Measurements from ENCODE around the gene VPS54. TPM values are rescaled to one million over a fixed set of nuclear protein-coding genes. Genes with fewer than 3 reads are reported as not detected.

VPS54 gene
- total RNA-seq, 1 experiment from 2014 or later = 12.4 TPM

GRCh38 chr2:63851691-63852311 lies 167.4 kb downstream of the VPS54 start:
- no peaks in the 10 kb centered on the region for H3K36me3 ChIP-seq (ENCODE audit: control insufficient read depth in 1 of 2, insufficient read depth in 2 of 2, low read length in 2 of 2)

GRCh38 chr2:63850649-63851048 lies 168.6 kb downstream of the VPS54 start:
- Histone ChIP-seq H3K4me1 (ENCODE audit: control insufficient read depth in 1 of 2, insufficient read depth in 2 of 2, low read length in 2 of 2) (no peaks in the 10 kb centered on the region), H3K27me3 (ENCODE audit: insufficient read depth, low read length) (no peaks in the 10 kb centered on the region), H3K4me2 (ENCODE audit: low read length) (no peak overlapping the region), H3K9ac (ENCODE audit: low read length) (no peak overlapping the region), H3K9me3 (ENCODE audit: control insufficient read depth in 1 of 2, insufficient read depth in 1 of 2, low read depth in 1 of 2, low read length in 2 of 2) (no peaks in the 10 kb centered on the region), H3K4me3 (replicated peaks in 1 of 2; ENCODE audit: low read depth in 1 of 2, low read length in 2 of 2) (no peak overlapping the region), H2AFZ (ENCODE audit: low read depth, low read length, poor library complexity, severe bottlenecking) (no peak overlapping the region), H3K79me2 (ENCODE audit: insufficient read depth, low read length) (peaks cover 91% of the 10 kb centered on the region), H3K9me2 (ENCODE audit: insufficient read depth) (no peaks in the 10 kb centered on the region), H3K27ac (ENCODE audit: low read depth, low read length) (no peak overlapping the region), H4K20me1 (ENCODE audit: insufficient read depth) (no peaks in the 10 kb centered on the region), H3K36me3 (ENCODE audit: control insufficient read depth in 1 of 2, insufficient read depth in 2 of 2, low read length in 2 of 2) (no peaks in the 10 kb centered on the region)
- BruUV-seq (replicated peaks) = no TSS peak
- ChIA-PET CTCF (no interaction called here), POLR2A (interaction anchor here (0.9 kb wide), 1 partner anchor 9 kb away, joined by 3 read pairs; the partner anchor contains the start of gene UGP2), RAD21 (ENCODE audit: low non-redundant PET in 1 of 2, low total read pairs in 2 of 2, uncharacterized antibody in 2 of 2, unreplicated experiment in 2 of 2) (no interaction called here)
- intact Hi-C loops (cut with micrococcal nuclease) = no loop called here
- TF ChIP-seq CTCF (IDR thresholded peaks at IDR 0.05 in 2 of 3, conservative IDR thresholded peaks at IDR 0.05 in 1 of 3; ENCODE audit: borderline replicate concordance in 1 of 3, insufficient read depth in 1 of 3, low read depth in 2 of 3, low read length in 2 of 3) = no peak
- TF ChIP-seq EZH2 (IDR thresholded peaks at IDR 0.05) = no peak
- no peak for TF ChIP-seq RAD21 (IDR thresholded peaks at IDR 0.05; ENCODE audit: low read depth)
- ATAC-seq (no peak), DNase-seq (ENCODE audit: low read depth, low spot score) (no peak)

More at GRCh38 chr2:63851691-63852311, 167.4 kb downstream of the VPS54 start:
- POLR2A ChIA-PET = interaction anchor here (1.5 to 2.0 kb wide), 2 partner anchors 10 to 153 kb away, joined by 6 to 9 read pairs; partner anchors contain the start of gene UGP2
- H3K27ac ChIP-seq (ENCODE audit: low read depth, low read length) = no peak overlapping the region
- no TSS peak for BruUV-seq (replicated peaks)
- H3K4me3 ChIP-seq (replicated peaks in 1 of 2; ENCODE audit: low read depth in 1 of 2, low read length in 2 of 2) = no peak overlapping the region
- no peaks in the 10 kb centered on the region for H3K9me2 ChIP-seq (ENCODE audit: insufficient read depth)
- H3K79me2 ChIP-seq (ENCODE audit: insufficient read depth, low read length) = peaks cover 86% of the 10 kb centered on the region
- no peak overlapping the region for H3K9ac ChIP-seq (ENCODE audit: low read length)
- no peaks in the 10 kb centered on the region for H4K20me1 ChIP-seq (ENCODE audit: insufficient read depth)
- CTCF ChIA-PET = interaction anchor here (1.9 kb wide), 1 partner anchor 10 kb away, joined by 11 read pairs; no protein-coding TSS in a partner anchor
- ATAC-seq (no peak), DNase-seq (ENCODE audit: low read depth, low spot score) (no peak)
- H3K4me1 ChIP-seq (ENCODE audit: control insufficient read depth in 1 of 2, insufficient read depth in 2 of 2, low read length in 2 of 2) = no peaks in the 10 kb centered on the region
- H2AFZ ChIP-seq (ENCODE audit: low read depth, low read length, poor library complexity, severe bottlenecking) = no peak overlapping the region
- no peaks in the 10 kb centered on the region for H3K27me3 ChIP-seq (ENCODE audit: insufficient read depth, low read length)
- H3K4me2 ChIP-seq (ENCODE audit: low read length) = no peak overlapping the region
- TF ChIP-seq ELF1 (IDR thresholded peaks at IDR 0.05; ENCODE audit: borderline replicate concordance, low read depth) = no peak
- no peak for TF ChIP-seq SIN3A (IDR thresholded peaks at IDR 0.05; ENCODE audit: low read depth)
- no peak for TF ChIP-seq RAD21 (IDR thresholded peaks at IDR 0.05; ENCODE audit: low read depth)
- TF ChIP-seq POLR2A (IDR thresholded peaks at IDR 0.05; ENCODE audit: borderline replicate concordance, extremely low read depth, insufficient read depth, insufficient read length) = no peak
- no peak for TF ChIP-seq TCF7L2 (IDR thresholded peaks at IDR 0.05; ENCODE audit: borderline replicate concordance, extremely low read depth, insufficient read depth, insufficient read length)
- intact Hi-C loops (cut with micrococcal nuclease) = no loop called here
- no peaks in the 10 kb centered on the region for H3K9me3 ChIP-seq (ENCODE audit: control insufficient read depth in 1 of 2, insufficient read depth in 1 of 2, low read depth in 1 of 2, low read length in 2 of 2)
- RAD21 ChIA-PET (ENCODE audit: low non-redundant PET in 1 of 2, low total read pairs in 2 of 2, uncharacterized antibody in 2 of 2, unreplicated experiment in 2 of 2) = no interaction called here
